ACHN (cell line): Measurements from ENCODE around the gene FOXL1.

Source experiments
- DNase-seq: peaks from one replicate; pipeline ENCODE4 v3.0.0-alpha.2; 2015
- in situ Hi-C: cut with HindIII; loops from 2 replicates; pipeline ENCODE4 v1.10.0; 2017; ENCODE audit warnings: low sequenced_read_pairs, low pct_ligation_motif_present, low pct_unique_long_range_greater_than_20kb

Gene FOXL1

GRCh38 chr16:86578061-86578599 lies at the start of gene FOXL1:
Gene FOXL1 (plus strand): TSS chr16:86578549. CDS start chr16:86578724, 175 bp downstream.
- DNase-seq = no peak

GRCh38 chr16:86529160-86529559 lies 49.2 kb upstream of the FOXL1 start:
- in situ Hi-C loops = no loop called here
- DNase-seq = peak; percentile 33

More at GRCh38 chr16:86578061-86578599, at the start of gene FOXL1:
- in situ Hi-C loops = no loop called here

- no peak for DNase-seq
- in situ Hi-C loops = no loop called here
Measured at GRCh38 chr16:86530251-86531190, 47.8 kb upstream of the FOXL1 start.

GRCh38 chr16:86531191-86531545 lies 47.2 kb upstream of the FOXL1 start:
- DNase-seq = no peak
- in situ Hi-C loops = no loop called here

- in situ Hi-C loops = no loop called here
- no peak for DNase-seq
Measured at GRCh38 chr16:86531641-86532525, 46.5 kb upstream of the FOXL1 start.

- in situ Hi-C loops = no loop called here
- no peak for DNase-seq
Measured at GRCh38 chr16:86532526-86532815, 45.9 kb upstream of the FOXL1 start.

- in situ Hi-C loops = no loop called here
- DNase-seq = no peak
Measured at GRCh38 chr16:86533076-86533475, 45.3 kb upstream of the FOXL1 start.

GRCh38 chr16:86533767-86534351 lies 44.5 kb upstream of the FOXL1 start:
- in situ Hi-C loops = no loop called here

GRCh38 chr16:86534779-86535615 lies 43.4 kb upstream of the FOXL1 start:
- no peak for DNase-seq
- in situ Hi-C loops = no loop called here

More at GRCh38 chr16:86533767-86534351, 44.5 kb upstream of the FOXL1 start:
- no peak for DNase-seq

- no peak for DNase-seq
- in situ Hi-C loops = no loop called here
Measured at GRCh38 chr16:86536621-86537020, 41.7 kb upstream of the FOXL1 start.

- in situ Hi-C loops = no loop called here
Measured at GRCh38 chr16:86537486-86537885, 40.9 kb upstream of the FOXL1 start.

GRCh38 chr16:86538196-86538780 lies 40.1 kb upstream of the FOXL1 start:
- in situ Hi-C loops = no loop called here
- no peak for DNase-seq

More at GRCh38 chr16:86537486-86537885, 40.9 kb upstream of the FOXL1 start:
- DNase-seq = no peak

GRCh38 chr16:86540894-86541293 lies 37.5 kb upstream of the FOXL1 start:
- no peak for DNase-seq

GRCh38 chr16:86541560-86541959 lies 36.8 kb upstream of the FOXL1 start:
- no peak for DNase-seq
- in situ Hi-C loops = no loop called here

More at GRCh38 chr16:86540894-86541293, 37.5 kb upstream of the FOXL1 start:
- in situ Hi-C loops = no loop called here

- DNase-seq = no peak
- in situ Hi-C loops = no loop called here
Measured at GRCh38 chr16:86542756-86543750, 35.3 kb upstream of the FOXL1 start.

- in situ Hi-C loops = no loop called here
- no peak for DNase-seq
Measured at GRCh38 chr16:86545481-86545880, 32.9 kb upstream of the FOXL1 start.
